ENCODE measurements around the gene NEK4.

NEK4 gene

DNA sequence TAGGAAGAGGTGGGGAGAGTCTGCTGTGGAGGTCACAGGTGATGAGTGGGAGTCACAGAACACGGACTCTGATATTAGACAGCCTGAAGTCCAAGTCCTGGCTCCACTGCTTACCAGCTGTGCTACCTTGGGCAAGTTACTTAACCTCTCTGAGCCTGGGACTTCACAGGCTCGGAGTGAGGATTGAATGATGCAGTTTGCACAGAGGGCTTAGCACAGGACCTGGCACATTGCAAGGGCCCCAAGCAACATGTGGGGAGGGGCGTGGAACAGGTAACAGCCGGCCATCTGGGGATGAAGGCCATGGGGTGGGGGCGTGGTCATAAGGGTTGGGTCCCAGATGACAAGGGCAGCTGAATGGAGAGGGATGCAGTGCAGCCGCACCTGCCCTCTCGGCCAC, 19.6 kb upstream of the NEK4 start:
- no peak for DNase-seq (ENCODE audit: extremely low read depth, insufficient read length)
- no peak overlapping the region for H3K4me3 ChIP-seq (replicated peaks; ENCODE audit: low read depth, low read length)
- H3K36me3 ChIP-seq (ENCODE audit: control insufficient read depth, insufficient read depth, low read length): no peaks in the 10 kb centered on the region
- TF ChIP-seq, protein P1, sequence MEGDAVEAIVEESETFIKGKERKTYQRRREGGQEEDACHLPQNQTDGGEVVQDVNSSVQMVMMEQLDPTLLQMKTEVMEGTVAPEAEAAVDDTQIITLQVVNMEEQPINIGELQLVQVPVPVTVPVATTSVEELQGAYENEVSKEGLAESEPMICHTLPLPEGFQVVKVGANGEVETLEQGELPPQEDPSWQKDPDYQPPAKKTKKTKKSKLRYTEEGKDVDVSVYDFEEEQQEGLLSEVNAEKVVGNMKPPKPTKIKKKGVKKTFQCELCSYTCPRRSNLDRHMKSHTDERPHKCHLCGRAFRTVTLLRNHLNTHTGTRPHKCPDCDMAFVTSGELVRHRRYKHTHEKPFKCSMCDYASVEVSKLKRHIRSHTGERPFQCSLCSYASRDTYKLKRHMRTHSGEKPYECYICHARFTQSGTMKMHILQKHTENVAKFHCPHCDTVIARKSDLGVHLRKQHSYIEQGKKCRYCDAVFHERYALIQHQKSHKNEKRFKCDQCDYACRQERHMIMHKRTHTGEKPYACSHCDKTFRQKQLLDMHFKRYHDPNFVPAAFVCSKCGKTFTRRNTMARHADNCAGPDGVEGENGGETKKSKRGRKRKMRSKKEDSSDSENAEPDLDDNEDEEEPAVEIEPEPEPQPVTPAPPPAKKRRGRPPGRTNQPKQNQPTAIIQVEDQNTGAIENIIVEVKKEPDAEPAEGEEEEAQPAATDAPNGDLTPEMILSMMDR (IDR thresholded peaks at IDR 0.05; ENCODE audit: insufficient read depth, low read length, poor library complexity, severe bottlenecking): no peak
- H3K27me3 ChIP-seq (replicated peaks; ENCODE audit: control insufficient read depth, insufficient read depth, low read length): no peaks in the 10 kb centered on the region; the same call in 1 of the 2 replicates

DNA sequence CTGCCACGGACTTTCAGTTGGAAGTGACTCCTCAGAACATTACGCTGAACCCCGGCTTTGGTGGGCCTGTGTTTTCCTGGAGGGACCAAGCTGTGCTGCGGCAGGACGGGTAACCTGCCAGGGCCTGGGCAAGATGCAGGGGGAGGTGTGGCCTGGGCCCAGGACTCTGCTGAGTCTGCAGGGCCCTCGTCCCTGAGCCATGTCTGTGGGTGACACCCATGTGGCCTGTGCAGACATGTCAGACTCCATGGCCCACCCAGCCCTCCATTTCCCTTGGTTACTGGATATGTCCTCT, 19.0 kb upstream of the NEK4 start:
- Histone ChIP-seq H3K27me3 (replicated peaks; ENCODE audit: control insufficient read depth, insufficient read depth, low read length) (no peaks in the 10 kb centered on the region; the same call in 1 of the 2 replicates), H3K36me3 (ENCODE audit: control insufficient read depth, insufficient read depth, low read length) (no peaks in the 10 kb centered on the region), H3K4me3 (replicated peaks; ENCODE audit: low read depth, low read length) (no peak overlapping the region)
- TF ChIP-seq, protein P1 (IDR thresholded peaks at IDR 0.05; ENCODE audit: insufficient read depth, low read length, poor library complexity, severe bottlenecking): no peak
- DNase-seq (ENCODE audit: extremely low read depth, insufficient read length): no peak

- no peaks in the 10 kb centered on the region for H3K36me3 ChIP-seq (ENCODE audit: control insufficient read depth, insufficient read depth, low read length)
- H3K27me3 ChIP-seq (replicated peaks; ENCODE audit: control insufficient read depth, insufficient read depth, low read length): no peaks in the 10 kb centered on the region; the same call in 1 of the 2 replicates
- no peak overlapping the region for H3K4me3 ChIP-seq (replicated peaks; ENCODE audit: low read depth, low read length)
- DNase-seq (ENCODE audit: extremely low read depth, insufficient read length): no peak
- TF ChIP-seq, protein P1 (IDR thresholded peaks at IDR 0.05; ENCODE audit: insufficient read depth, low read length, poor library complexity, severe bottlenecking): no peak
These were observed 18.4 kb upstream of the NEK4 start for GRCh38 chr3:52788890-52789745.

- no peak for DNase-seq (ENCODE audit: extremely low read depth, insufficient read length)
- no peaks in the 10 kb centered on the region; the same call in 1 of the 2 replicates for H3K27me3 ChIP-seq (replicated peaks; ENCODE audit: control insufficient read depth, insufficient read depth, low read length)
- TF ChIP-seq, protein P1 (IDR thresholded peaks at IDR 0.05; ENCODE audit: insufficient read depth, low read length, poor library complexity, severe bottlenecking): no peak
These were observed 17.2 kb upstream of the NEK4 start for GRCh38 chr3:52787672-52788625.

GRCh38 chr3:52787246-52787645, 16.5 kb upstream of the NEK4 start:
- TF ChIP-seq, protein P1 (IDR thresholded peaks at IDR 0.05; ENCODE audit: insufficient read depth, low read length, poor library complexity, severe bottlenecking): no peak
- DNase-seq (ENCODE audit: extremely low read depth, insufficient read length): no peak
- no peak overlapping the region for H3K4me3 ChIP-seq (replicated peaks; ENCODE audit: low read depth, low read length)
- no peaks in the 10 kb centered on the region; the same call in 1 of the 2 replicates for H3K27me3 ChIP-seq (replicated peaks; ENCODE audit: control insufficient read depth, insufficient read depth, low read length)
- H3K36me3 ChIP-seq (ENCODE audit: control insufficient read depth, insufficient read depth, low read length): no peaks in the 10 kb centered on the region

More at GRCh38 chr3:52787672-52788625, 17.2 kb upstream of the NEK4 start:
- Histone ChIP-seq H3K36me3 (ENCODE audit: control insufficient read depth, insufficient read depth, low read length) (no peaks in the 10 kb centered on the region), H3K4me3 (replicated peaks; ENCODE audit: low read depth, low read length) (no peak overlapping the region)
